GM23248 (cell line): ENCODE data around the gene CCDC194. TPM values are rescaled to one million over a fixed set of nuclear protein-coding genes. Genes with fewer than 3 reads are reported as not detected.
"Not testable (repeated sequence)": the region's sequence is repeated elsewhere in the genome, so short reads cannot be mapped to it uniquely, and the experiment has no call there.

ENCODE experiments used
- DNase-seq: peaks from one replicate; pipeline ENCODE4 v3.0.0-alpha.2; 2015
- H2AFZ ChIP-seq: fragments of 200-600 bp; sonication (generic); 2 replicates; pipeline ENCODE4 v1.6.1; 2016; ENCODE audit warnings: antibody characterized with exemption
- H3F3A ChIP-seq: fragments of 200-600 bp; sonication (generic); 2 replicates; pipeline ENCODE4 v1.6.1; 2016; ENCODE audit warnings: mild to moderate bottlenecking, antibody characterized with exemption, mixed run types; ENCODE audit not compliant: insufficient read depth
- H3K27ac ChIP-seq: fragments of 200-600 bp; sonication (generic); 2 replicates; pipeline ENCODE4 v1.5.1; 2016; ENCODE audit warnings: mild to moderate bottlenecking
- H3K27me3 ChIP-seq: fragments of 200-600 bp; sonication (generic); replicated peaks from 2 replicates; pipeline ENCODE4 v1.6.1; 2016; ENCODE audit warnings: mild to moderate bottlenecking; ENCODE audit not compliant: insufficient read depth
- H3K36me3 ChIP-seq: fragments of 200-600 bp; sonication (generic); 2 replicates; pipeline ENCODE4 v1.6.1; 2016; ENCODE audit warnings: low read depth, mild to moderate bottlenecking
- H3K4me1 ChIP-seq: fragments of 200-600 bp; sonication (generic); 2 replicates; pipeline ENCODE4 v1.6.1; 2016; ENCODE audit warnings: mild to moderate bottlenecking; ENCODE audit not compliant: insufficient read depth
- H3K4me2 ChIP-seq: fragments of 200-600 bp; sonication (generic); one replicate; pipeline ENCODE4 v1.6.1; 2016; ENCODE audit warnings: mild to moderate bottlenecking; ENCODE audit not compliant: unreplicated experiment
- H3K4me3 ChIP-seq: fragments of 200-600 bp; sonication (generic); 2 replicates; pipeline ENCODE4 v1.5.1; 2016; ENCODE audit warnings: mild to moderate bottlenecking
- H3K79me2 ChIP-seq: fragments of 200-600 bp; sonication (generic); 2 replicates; pipeline ENCODE4 v1.6.1; 2016; ENCODE audit warnings: mild to moderate bottlenecking; ENCODE audit not compliant: insufficient read depth
- H3K9ac ChIP-seq: fragments of 200-600 bp; sonication (generic); 2 replicates; pipeline ENCODE4 v1.6.1; 2016; ENCODE audit warnings: mild to moderate bottlenecking
- H3K9me2 ChIP-seq: fragments of 200-600 bp; sonication (generic); 2 replicates; pipeline ENCODE4 v1.6.1; 2016; ENCODE audit warnings: mixed run types, mild to moderate bottlenecking, moderate library complexity; ENCODE audit not compliant: insufficient read depth
- H3K9me3 ChIP-seq: fragments of 200-600 bp; sonication (generic); one replicate; pipeline ENCODE4 v1.6.1; 2017; ENCODE audit warnings: low read depth
- H4K20me1 ChIP-seq: fragments of 200-600 bp; sonication (generic); 2 replicates; pipeline ENCODE4 v1.6.0; 2016; ENCODE audit not compliant: insufficient read depth
- EZH2 ChIP-seq: fragments of 200-600 bp; sonication (generic); IDR thresholded peaks from 2 replicates; pipeline ENCODE4 v1.6.1; 2018; ENCODE audit warnings: antibody characterized with exemption, mild to moderate bottlenecking; ENCODE audit not compliant: insufficient read depth, poor library complexity, severe bottlenecking
- EZH2phosphoT487 ChIP-seq: fragments of 200-600 bp; sonication (generic); IDR thresholded peaks from 2 replicates; pipeline ENCODE4 v1.6.1; 2018; ENCODE audit warnings: antibody characterized with exemption, moderate library complexity, mild to moderate bottlenecking, low read depth; ENCODE audit not compliant: insufficient read depth
- WGBS, 2 experiments: methylation state at CpG; one replicate each; pipeline ENCODE4 v1.1.6; 2015 to 2017; ENCODE audit warnings: low lambda C conversion rate in 2 of 2, low coverage in 1 of 2; ENCODE audit errors: missing lambda C conversion rate in 2 of 2; 5-methylcytosine and 5-hydroxymethylcytosine counted together
- in situ Hi-C: fragments of 300-500 bp; cut with MboI; formaldehyde crosslinking; loops from 2 replicates; pipeline ENCODE4 v1.15.0; 2020
- polyA plus RNA-seq: library from polyadenylated mRNA; unstranded; fragments of >200 nt; fragmentation: Nextera tagmentation; extraction: Ambion mirVana; gene quantifications from 2 replicates; pipeline ENCODE4 v1.2.1, GENCODE V29; 2016
- total RNA-seq: library from RNA; depleted of rRNA; stranded (reverse); fragments of >200 nt; shearing (Covaris generic); gene quantifications from 2 replicates; pipeline ENCODE4 v1.2.3, GENCODE V29; 2014

Gene CCDC194
- total and polyA plus RNA-seq, 2 experiments from 2014 or later = not detected

DNA sequence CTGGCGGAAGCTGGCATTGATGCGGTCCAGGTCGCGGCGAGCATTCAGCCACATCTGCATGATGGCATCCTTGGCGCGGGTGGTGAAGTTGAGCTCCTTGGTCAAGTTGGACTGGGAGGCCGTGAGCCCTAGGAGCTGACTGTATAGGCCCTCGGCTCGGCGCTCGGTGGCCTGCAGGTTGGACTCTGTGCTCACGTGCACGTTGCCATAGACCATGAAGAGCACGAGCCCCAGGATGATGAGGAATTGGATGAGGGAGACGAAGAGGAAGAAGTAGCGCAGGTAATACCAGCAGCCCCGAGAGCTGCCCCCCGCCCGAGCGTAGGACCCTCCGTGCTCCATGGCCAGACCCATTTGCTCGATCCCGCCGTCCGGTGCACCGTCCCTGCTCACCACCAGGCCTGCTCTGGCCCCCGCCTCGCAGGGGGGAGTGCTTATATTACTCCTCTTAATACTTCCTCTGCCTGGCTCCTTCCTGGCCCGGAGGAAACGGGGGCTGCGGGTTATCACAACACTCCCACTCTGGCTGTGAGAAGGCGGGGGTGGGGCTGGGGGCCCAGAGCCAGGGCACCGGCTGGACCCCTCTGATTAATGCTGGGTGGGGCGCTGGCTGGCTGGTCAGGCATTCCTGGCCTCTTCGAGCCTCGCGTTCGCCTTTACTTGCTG is 16.9 kb downstream of the CCDC194 start, which contains the start of gene PLVAP:
Gene PLVAP (minus strand): TSS at position 408 of the 666 bp plus-strand sequence. CDS start 54 bp downstream, at position 354.
- Histone ChIP-seq H3K79me2 (no peaks in the 10 kb centered on the region), H2AFZ (no peak within 1 kb of the TSS), H3K4me1 (no peaks in the 10 kb centered on the region), H3K9me2 (no peaks in the 10 kb centered on the region), H3K36me3 (no peaks in the 10 kb centered on the region), H3F3A (no peaks in the 10 kb centered on the region), H3K4me2 (no peak within 1 kb of the TSS), H3K9ac (no peak within 1 kb of the TSS), H4K20me1 (no peaks in the 10 kb centered on the region), H3K9me3 (no peaks in the 10 kb centered on the region), H3K27ac (no peak within 1 kb of the TSS), H3K27me3 (0 out of 2 replicates have a peak, but pooled peaks cover 8% of the 10 kb centered on the region), H3K4me3 (no peak within 1 kb of the TSS)
- 58 to 61% methylated on average over 32 to 39 of the region's 39 CpGs for WGBS, 2 experiments
- TF ChIP-seq EZH2phosphoT487 (no peak), EZH2 (no peak)
- DNase-seq = no peak
- in situ Hi-C loops = no loop called here

DNA sequence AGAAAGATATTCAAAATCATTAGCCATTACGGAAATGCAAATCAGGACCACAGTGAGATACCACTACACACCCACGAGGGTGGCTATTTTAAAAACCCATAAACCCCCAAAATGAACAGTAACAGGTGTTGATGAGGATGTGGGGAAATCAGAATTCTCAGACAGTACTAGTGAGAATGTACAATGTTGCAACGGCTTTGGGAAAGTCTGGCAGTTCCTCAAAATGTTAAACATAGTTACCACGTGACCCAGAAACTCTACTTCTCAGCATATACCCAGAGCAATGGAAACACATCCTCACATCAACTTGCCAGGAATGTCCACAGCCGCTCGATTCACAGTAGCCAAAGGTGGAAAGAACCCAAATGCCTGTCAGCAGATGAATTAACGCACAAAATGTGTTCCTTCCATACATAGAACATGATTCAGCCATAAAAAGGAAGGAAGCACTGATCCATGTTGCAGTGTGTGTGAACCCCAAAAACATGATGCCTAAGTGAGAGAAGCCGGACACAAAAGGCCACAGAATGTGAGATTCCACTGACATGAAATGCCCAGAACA is 23.9 kb downstream of the CCDC194 start:
- TF ChIP-seq EZH2phosphoT487 = no peak
- no peak for TF ChIP-seq EZH2

DNA sequence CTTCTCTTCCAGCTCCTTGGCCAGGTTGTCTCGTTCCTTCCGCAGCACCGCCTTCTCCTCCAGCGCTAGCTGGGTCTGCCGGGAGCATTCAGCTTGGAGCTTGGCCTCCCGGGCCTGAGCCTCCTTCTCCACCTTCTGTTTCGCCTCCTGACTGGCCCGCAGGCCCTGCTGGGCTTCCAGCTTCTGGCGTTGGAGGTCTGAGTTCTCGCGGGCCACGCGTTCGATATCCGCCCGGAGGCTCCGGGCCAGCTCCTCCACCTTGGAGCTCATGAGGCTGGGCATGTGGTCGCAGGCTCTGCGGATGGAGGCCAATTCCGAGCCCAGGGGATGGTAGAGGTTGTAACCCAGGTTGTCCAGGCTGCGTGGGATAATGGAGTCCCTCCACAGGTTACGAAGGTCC is 28.6 kb downstream of the CCDC194 start:
- 72 to 74% methylated on average over 22 of the region's 22 CpGs for WGBS, 2 experiments
- H3K79me2 ChIP-seq = no peaks in the 10 kb centered on the region
- in situ Hi-C loops = no loop called here
- H3K27ac ChIP-seq = no peak overlapping the region
- H3K9me2 ChIP-seq = no peaks in the 10 kb centered on the region
- no peaks in the 10 kb centered on the region; the same call in 1 of the 2 replicates for H3K27me3 ChIP-seq
- H4K20me1 ChIP-seq = no peaks in the 10 kb centered on the region
- TF ChIP-seq EZH2phosphoT487 = no peak
- TF ChIP-seq EZH2 = no peak
- no peak for DNase-seq
- no peaks in the 10 kb centered on the region for H3K4me1 ChIP-seq
- no peaks in the 10 kb centered on the region for H3K36me3 ChIP-seq
- no peaks in the 10 kb centered on the region for H3K9me3 ChIP-seq
- H3K4me2 ChIP-seq = no peak overlapping the region
- H3K4me3 ChIP-seq = no peak overlapping the region
- no peak overlapping the region for H3K9ac ChIP-seq
- H3F3A ChIP-seq = no peaks in the 10 kb centered on the region
- no peak overlapping the region for H2AFZ ChIP-seq

More for the DNA sequence above, 23.9 kb downstream of the CCDC194 start:
- Histone ChIP-seq H3K9me2 (no peaks in the 10 kb centered on the region), H3F3A (no peaks in the 10 kb centered on the region), H3K27me3 (no peaks in the 10 kb centered on the region), H3K9me3 (no peaks in the 10 kb centered on the region), H3K4me1 (no peaks in the 10 kb centered on the region), H3K27ac (no peak overlapping the region), H2AFZ (no peak overlapping the region), H3K4me2 (no peak overlapping the region), H4K20me1 (no peaks in the 10 kb centered on the region), H3K4me3 (no peak overlapping the region), H3K79me2 (no peaks in the 10 kb centered on the region), H3K36me3 (no peaks in the 10 kb centered on the region), H3K9ac (no peak overlapping the region)
- WGBS, 2 experiments = 33 to 37% methylated on average over 8 of the region's 8 CpGs
- in situ Hi-C loops = no loop called here
- peak; percentile 32 for DNase-seq

DNA sequence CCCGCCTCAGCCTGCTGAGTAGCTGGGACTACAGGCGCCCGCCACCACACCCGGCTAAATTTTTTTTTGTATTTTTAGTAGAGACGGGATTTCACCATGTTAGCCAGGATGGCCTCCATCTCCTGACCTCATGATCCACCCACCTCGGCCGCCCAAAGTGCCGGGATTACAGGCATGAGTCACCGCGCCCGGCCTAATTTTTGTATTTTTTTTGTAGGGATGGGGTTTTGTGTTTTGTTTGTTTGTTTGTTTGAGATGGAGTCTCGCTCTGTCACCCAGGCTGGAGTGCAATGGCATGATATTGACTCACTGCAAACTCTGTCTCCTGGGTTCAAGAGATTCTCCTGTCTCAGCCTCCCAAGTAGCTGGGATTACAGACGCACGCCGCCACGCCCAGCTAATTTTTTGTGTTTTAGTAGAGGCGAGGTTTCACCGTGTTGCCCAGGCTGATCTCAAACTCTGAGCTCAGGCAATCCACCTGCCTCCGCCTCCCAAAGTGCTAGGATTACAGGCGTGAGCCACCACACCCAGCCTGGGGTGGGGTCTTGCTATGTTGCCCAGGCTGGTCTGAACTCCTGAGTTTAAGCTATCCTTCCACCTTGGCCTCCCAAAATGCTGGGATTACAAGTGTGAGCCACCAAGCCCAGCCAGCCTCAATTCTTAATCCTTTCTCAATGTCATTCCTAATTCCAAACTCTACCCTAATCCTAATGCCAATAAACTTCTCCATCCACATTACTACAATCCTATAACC is 30.0 kb downstream of the CCDC194 start:
- H3K4me2 ChIP-seq, H2AFZ ChIP-seq, H3K9me3 ChIP-seq, H3K79me2 ChIP-seq, H3K36me3 ChIP-seq, H3K4me1 ChIP-seq, H4K20me1 ChIP-seq, H3K9ac ChIP-seq, H3K27me3 ChIP-seq, in situ Hi-C loops, H3K27ac ChIP-seq, H3K4me3 ChIP-seq, H3F3A ChIP-seq, H3K9me2 ChIP-seq, DNase-seq: not testable (repeated sequence)
- 88 to 89% methylated on average over 17 to 20 of the region's 20 CpGs for WGBS, 2 experiments
